ENCODE data around the gene MVP. TPM values are rescaled to one million over a fixed set of nuclear protein-coding genes. Genes with fewer than 3 reads are reported as not detected.

Gene MVP
- total and polyA plus RNA-seq, 2 donors, result 49.0 to 165 TPM

- 95% methylated on average over 10 of the region's 10 CpGs for WGBS
- peaks cover 5 to 29% of the 10 kb centered on the region in 2 donors for H3K4me1 ChIP-seq (ENCODE audit: control insufficient read depth in 2 of 2, insufficient read depth in 2 of 2, low read length in 2 of 2)
Observed at GRCh38 chr16:29858149-29858849, 38.0 kb downstream of the MVP start.

DNA sequence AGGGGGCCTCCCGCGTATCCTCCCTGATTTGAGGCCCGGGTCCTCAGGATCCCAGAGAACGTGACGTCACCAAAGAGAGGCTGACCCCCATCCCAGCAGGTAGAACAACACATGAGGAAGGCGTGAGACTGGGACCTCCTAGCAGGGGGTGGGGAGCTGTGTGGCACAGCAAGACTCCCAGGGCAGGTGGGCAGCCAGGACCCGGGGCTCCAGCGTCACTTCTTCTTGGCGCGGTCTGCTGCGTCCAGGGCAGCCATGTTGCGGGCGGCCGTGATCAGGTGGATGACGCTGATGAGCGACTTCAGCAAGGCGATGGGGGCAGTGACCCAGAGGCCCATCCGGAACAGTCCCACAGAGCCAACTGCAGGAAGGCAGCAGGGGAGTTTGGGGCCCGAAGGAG is 38.7 kb downstream of the MVP start:
- no peak for DNase-seq (ENCODE audit: low read depth in 6 of 9, low spot score in 9 of 9)
- Histone ChIP-seq H3K4me1 (ENCODE audit: control insufficient read depth in 2 of 2, insufficient read depth in 2 of 2, low read length in 2 of 2) (peaks cover 5 to 34% of the 10 kb centered on the region in 2 donors), H3K9me3 (ENCODE audit: control insufficient read depth in 2 of 2, insufficient read depth in 1 of 2, low read length in 1 of 2) (no peaks in the 10 kb centered on the region), H3K4me3 (ENCODE audit: low read length in 2 of 2) (no peak overlapping the region), H3K36me3 (ENCODE audit: control insufficient read depth in 2 of 2, insufficient read depth in 2 of 2, low read length in 1 of 2) (peaks cover 27 to 33% of the 10 kb centered on the region in 2 donors), H3K27me3 (ENCODE audit: control insufficient read depth in 2 of 2, insufficient read depth in 1 of 2, low read length in 1 of 2) (no peaks in the 10 kb centered on the region), H3K27ac (ENCODE audit: low read depth in 1 of 2, low read length in 1 of 2) (no peak overlapping the region)
- 97% methylated on average over 19 of the region's 19 CpGs for WGBS

More at GRCh38 chr16:29858149-29858849, 38.0 kb downstream of the MVP start:
- Histone ChIP-seq H3K27ac (ENCODE audit: low read depth in 1 of 2, low read length in 1 of 2) (no peak overlapping the region), H3K4me3 (ENCODE audit: low read length in 2 of 2) (no peak overlapping the region), H3K27me3 (ENCODE audit: control insufficient read depth in 2 of 2, insufficient read depth in 1 of 2, low read length in 1 of 2) (no peaks in the 10 kb centered on the region), H3K9me3 (ENCODE audit: control insufficient read depth in 2 of 2, insufficient read depth in 1 of 2, low read length in 1 of 2) (no peaks in the 10 kb centered on the region), H3K36me3 (ENCODE audit: control insufficient read depth in 2 of 2, insufficient read depth in 2 of 2, low read length in 1 of 2) (peaks cover 27 to 33% of the 10 kb centered on the region in 2 donors)
- no peak for DNase-seq (ENCODE audit: low read depth in 6 of 9, low spot score in 9 of 9)

GRCh38 chr16:29860218-29860617 is 40.0 kb downstream of the MVP start:
- Histone ChIP-seq H3K27ac (ENCODE audit: low read depth in 1 of 2, low read length in 1 of 2) (no peak overlapping the region), H3K27me3 (ENCODE audit: control insufficient read depth in 2 of 2, insufficient read depth in 1 of 2, low read length in 1 of 2) (no peaks in the 10 kb centered on the region), H3K9me3 (ENCODE audit: control insufficient read depth in 2 of 2, insufficient read depth in 1 of 2, low read length in 1 of 2) (no peaks in the 10 kb centered on the region), H3K36me3 (ENCODE audit: control insufficient read depth in 2 of 2, insufficient read depth in 2 of 2, low read length in 1 of 2) (peaks cover 27 to 33% of the 10 kb centered on the region in 2 donors), H3K4me1 (ENCODE audit: control insufficient read depth in 2 of 2, insufficient read depth in 2 of 2, low read length in 2 of 2) (peaks cover 5 to 34% of the 10 kb centered on the region in 2 donors), H3K4me3 (ENCODE audit: low read length in 2 of 2) (no peak overlapping the region)
- DNase-seq (ENCODE audit: low read depth in 6 of 9, low spot score in 9 of 9), result no peak
- 98% methylated on average over 9 of the region's 9 CpGs for WGBS

GRCh38 chr16:29862383-29862883 is 42.2 kb downstream of the MVP start:
- WGBS, result 3% methylated on average over 27 of the region's 27 CpGs
- no peaks in the 10 kb centered on the region for H3K27me3 ChIP-seq (ENCODE audit: control insufficient read depth in 2 of 2, insufficient read depth in 1 of 2, low read length in 1 of 2)
- peaks cover 5 to 22% of the 10 kb centered on the region in 2 donors for H3K4me1 ChIP-seq (ENCODE audit: control insufficient read depth in 2 of 2, insufficient read depth in 2 of 2, low read length in 2 of 2)
- H3K9me3 ChIP-seq (ENCODE audit: control insufficient read depth in 2 of 2, insufficient read depth in 1 of 2, low read length in 1 of 2), result no peaks in the 10 kb centered on the region
- H3K4me3 ChIP-seq (ENCODE audit: low read length in 2 of 2), result peak overlapping the region; percentile 89 to 92
- H3K36me3 ChIP-seq (ENCODE audit: control insufficient read depth in 2 of 2, insufficient read depth in 2 of 2, low read length in 1 of 2), result peaks cover 27 to 33% of the 10 kb centered on the region in 2 donors
- peak overlapping the region; percentile 94 to 99 for H3K27ac ChIP-seq (ENCODE audit: low read depth in 1 of 2, low read length in 1 of 2)
- DNase-seq (ENCODE audit: low read depth in 6 of 9, low spot score in 9 of 9), result no peak

GRCh38 chr16:29862884-29863668 is 42.8 kb downstream of the MVP start, which contains the start of gene CDIPT:
TSS of gene CDIPT (minus strand) at chr16:29863226. CDS start at chr16:29862857, 369 bp downstream.
- H3K36me3 ChIP-seq (ENCODE audit: control insufficient read depth in 2 of 2, insufficient read depth in 2 of 2, low read length in 1 of 2), result peaks cover 27 to 33% of the 10 kb centered on the region in 2 donors
- WGBS, result under 1% methylated on average over 57 of the region's 57 CpGs
- H3K4me3 ChIP-seq (ENCODE audit: low read length in 2 of 2), result peak within 1 kb of the TSS; percentile 89 to 92
- H3K27ac ChIP-seq (ENCODE audit: low read depth in 1 of 2, low read length in 1 of 2), result peak within 1 kb of the TSS; percentile 94 to 99
- H3K9me3 ChIP-seq (ENCODE audit: control insufficient read depth in 2 of 2, insufficient read depth in 1 of 2, low read length in 1 of 2), result no peaks in the 10 kb centered on the region
- DNase-seq (ENCODE audit: low read depth in 6 of 9, low spot score in 9 of 9), result peak; percentile 90 to 99 (median 96)
- peaks cover 5 to 22% of the 10 kb centered on the region in 2 donors for H3K4me1 ChIP-seq (ENCODE audit: control insufficient read depth in 2 of 2, insufficient read depth in 2 of 2, low read length in 2 of 2)
- peaks cover 0 to 2% of the 10 kb centered on the region in 2 donors for H3K27me3 ChIP-seq (ENCODE audit: control insufficient read depth in 2 of 2, insufficient read depth in 1 of 2, low read length in 1 of 2)

DNA sequence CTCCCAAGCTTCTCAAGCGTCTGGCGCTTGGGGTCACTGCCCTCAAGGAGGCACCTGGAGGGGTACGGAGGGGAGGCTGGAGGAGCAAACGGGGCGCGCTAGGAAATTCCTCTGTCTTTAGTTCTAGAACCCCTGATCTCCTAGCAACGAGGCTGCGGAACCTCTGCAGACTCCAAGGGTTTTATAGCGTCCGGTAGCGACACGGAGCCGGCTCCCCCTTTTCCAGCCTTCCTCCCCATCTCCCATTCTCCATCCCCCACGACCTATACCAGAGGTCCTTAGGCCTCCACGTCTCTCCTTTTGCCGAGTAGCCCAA is 43.4 kb downstream of the MVP start:
- Histone ChIP-seq H3K4me3 (ENCODE audit: low read length in 2 of 2) (no peak overlapping the region), H3K36me3 (ENCODE audit: control insufficient read depth in 2 of 2, insufficient read depth in 2 of 2, low read length in 1 of 2) (peaks cover 22 to 28% of the 10 kb centered on the region in 2 donors), H3K4me1 (ENCODE audit: control insufficient read depth in 2 of 2, insufficient read depth in 2 of 2, low read length in 2 of 2) (peaks cover 5 to 22% of the 10 kb centered on the region in 2 donors), H3K27ac (ENCODE audit: low read depth in 1 of 2, low read length in 1 of 2) (peak overlapping the region in 1 of 2 donors; percentile 99), H3K9me3 (ENCODE audit: control insufficient read depth in 2 of 2, insufficient read depth in 1 of 2, low read length in 1 of 2) (no peaks in the 10 kb centered on the region), H3K27me3 (ENCODE audit: control insufficient read depth in 2 of 2, insufficient read depth in 1 of 2, low read length in 1 of 2) (peaks cover 0 to 2% of the 10 kb centered on the region in 2 donors)
- 38% methylated on average over 16 of the region's 16 CpGs for whole genome bisulfite sequencing
- no peak for DNase-seq (ENCODE audit: low read depth in 6 of 9, low spot score in 9 of 9)

GRCh38 chr16:29864205-29864604 is 43.9 kb downstream of the MVP start:
- H3K4me3 ChIP-seq (ENCODE audit: low read length in 2 of 2), result no peak overlapping the region
- 90% methylated on average over 9 of the region's 9 CpGs for WGBS
- peaks cover 16 to 22% of the 10 kb centered on the region in 2 donors for H3K36me3 ChIP-seq (ENCODE audit: control insufficient read depth in 2 of 2, insufficient read depth in 2 of 2, low read length in 1 of 2)
- H3K9me3 ChIP-seq (ENCODE audit: control insufficient read depth in 2 of 2, insufficient read depth in 1 of 2, low read length in 1 of 2), result no peaks in the 10 kb centered on the region
- peaks cover 0 to 2% of the 10 kb centered on the region in 2 donors for H3K27me3 ChIP-seq (ENCODE audit: control insufficient read depth in 2 of 2, insufficient read depth in 1 of 2, low read length in 1 of 2)
- H3K4me1 ChIP-seq (ENCODE audit: control insufficient read depth in 2 of 2, insufficient read depth in 2 of 2, low read length in 2 of 2), result peaks cover 5 to 22% of the 10 kb centered on the region in 2 donors
- no peak overlapping the region for H3K27ac ChIP-seq (ENCODE audit: low read depth in 1 of 2, low read length in 1 of 2)
- DNase-seq (ENCODE audit: low read depth in 6 of 9, low spot score in 9 of 9), result no peak

DNA sequence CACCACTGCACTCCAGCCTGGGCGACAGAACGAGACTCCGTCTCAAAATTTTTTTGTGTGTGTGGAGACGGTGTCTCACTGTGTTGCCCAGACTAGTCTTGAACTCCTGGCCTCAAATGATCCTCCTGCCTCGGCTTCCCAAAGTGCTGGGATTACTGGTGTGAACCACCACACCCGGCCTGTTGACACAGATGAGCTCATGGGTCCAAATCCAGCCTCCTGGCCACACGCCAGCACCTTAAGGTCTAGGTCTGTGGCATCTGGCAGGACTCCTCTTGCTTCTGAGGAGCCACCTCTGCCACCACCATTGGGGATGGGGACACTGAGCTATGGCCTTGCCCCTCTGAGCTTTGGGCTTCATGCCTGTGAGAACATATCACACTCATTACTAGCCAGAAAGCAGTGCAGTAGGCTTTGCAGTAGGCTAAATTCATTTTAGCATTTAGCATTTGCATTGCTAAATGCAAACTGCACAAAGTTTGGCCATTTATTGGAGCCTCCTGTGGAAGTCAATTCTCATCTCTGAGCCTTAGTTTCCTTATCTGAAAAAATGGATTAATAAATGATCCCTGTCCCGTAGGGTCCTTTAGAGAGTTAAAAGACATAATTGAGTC is 48.2 kb downstream of the MVP start:
- no peak overlapping the region for H3K27ac ChIP-seq (ENCODE audit: low read depth in 1 of 2, low read length in 1 of 2)

More for the DNA sequence above, 48.2 kb downstream of the MVP start:
- H3K9me3 ChIP-seq (ENCODE audit: control insufficient read depth in 2 of 2, insufficient read depth in 1 of 2, low read length in 1 of 2), result no peaks in the 10 kb centered on the region
- no peak overlapping the region for H3K4me3 ChIP-seq (ENCODE audit: low read length in 2 of 2)
- H3K36me3 ChIP-seq (ENCODE audit: control insufficient read depth in 2 of 2, insufficient read depth in 2 of 2, low read length in 1 of 2), result no peaks in the 10 kb centered on the region
- WGBS, result 94% methylated on average over 8 of the region's 8 CpGs
- peaks cover 0 to 4% of the 10 kb centered on the region in 2 donors for H3K4me1 ChIP-seq (ENCODE audit: control insufficient read depth in 2 of 2, insufficient read depth in 2 of 2, low read length in 2 of 2)
- DNase-seq (ENCODE audit: low read depth in 6 of 9, low spot score in 9 of 9), result no peak
- peaks cover 0 to 12% of the 10 kb centered on the region in 2 donors for H3K27me3 ChIP-seq (ENCODE audit: control insufficient read depth in 2 of 2, insufficient read depth in 1 of 2, low read length in 1 of 2)
